Fibroblast of villous mesenchyme (primary cell): ENCODE measurements around the gene HNRNPUL1. TPM values are rescaled to one million over a fixed set of nuclear protein-coding genes. Genes with fewer than 3 reads are reported as not detected.

Source experiments
- DNase-seq: peaks from one replicate; pipeline ENCODE4 v3.0.0-alpha.2; 2010; ENCODE audit warnings: low read depth
- H3K4me3 ChIP-seq: 2 replicates; pipeline ENCODE4 v1.5.1; 2011; ENCODE audit warnings: low read depth, mild to moderate bottlenecking, low read length
- CTCF ChIP-seq: IDR thresholded peaks from 2 replicates; pipeline ENCODE4 v1.5.1; 2012; ENCODE audit warnings: low read depth, mild to moderate bottlenecking, low read length; ENCODE audit not compliant: insufficient read depth
- total RNA-seq: library from RNA; depleted of rRNA; stranded (reverse); fragments of >200 nt; gene quantifications from 2 replicates; pipeline ENCODE4 v1.2.3, GENCODE V29; 2012

HNRNPUL1 gene
- total RNA-seq, 1 donor: 123 TPM

GRCh38 chr19:41323023-41323422 is 58.9 kb downstream of the HNRNPUL1 start:
- peak overlapping the region; percentile 19 for H3K4me3 ChIP-seq
- DNase-seq: peak; percentile 96
- peak; percentile 7 for TF ChIP-seq CTCF

DNA sequence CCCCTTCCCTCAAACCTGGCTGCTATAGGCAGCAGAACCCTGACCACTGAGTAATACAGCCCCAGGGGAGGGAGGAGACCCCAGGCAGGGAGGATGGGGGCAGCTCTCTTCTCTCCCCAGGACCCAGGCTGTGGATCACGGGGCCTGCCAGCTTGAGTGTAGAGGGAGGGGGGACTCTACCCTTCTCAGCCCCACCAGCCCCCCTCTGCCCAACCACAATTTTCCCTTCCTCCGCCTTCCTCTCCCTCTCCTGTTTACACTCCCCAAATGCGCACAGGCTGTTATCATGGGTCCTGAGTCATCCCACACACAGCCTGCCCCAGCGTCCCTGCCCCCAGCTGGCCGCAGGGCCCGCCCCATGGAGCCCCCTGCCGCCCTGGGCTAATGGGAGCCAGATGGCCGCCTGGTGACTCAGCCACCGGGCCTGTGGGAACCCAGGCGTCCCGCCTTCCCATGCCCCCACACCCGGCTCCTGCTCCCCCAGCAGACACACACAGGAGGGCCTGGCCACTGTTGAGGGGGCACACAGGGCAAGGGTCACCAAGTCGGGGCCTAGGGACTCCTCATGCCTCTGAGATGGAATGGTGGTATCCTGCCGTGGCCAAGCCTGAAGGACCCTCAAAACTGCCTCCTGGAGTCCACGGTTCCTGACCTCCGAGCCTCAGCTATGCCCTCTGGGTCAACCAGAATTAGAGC is 59.4 kb downstream of the HNRNPUL1 start:
- no peak for TF ChIP-seq CTCF
- peak; percentile 99 for DNase-seq
- peak overlapping the region; percentile 21 for H3K4me3 ChIP-seq

GRCh38 chr19:41324231-41324702 is 60.1 kb downstream of the HNRNPUL1 start:
- H3K4me3 ChIP-seq: no peak overlapping the region
- DNase-seq: no peak
- no peak for TF ChIP-seq CTCF

GRCh38 chr19:41324921-41325639 is 60.9 kb downstream of the HNRNPUL1 start:
- DNase-seq: peak; percentile 94
- no peak for TF ChIP-seq CTCF
- peak overlapping the region; percentile 29 for H3K4me3 ChIP-seq

- no peak for DNase-seq
- H3K4me3 ChIP-seq: peak overlapping the region; percentile 21
- no peak for TF ChIP-seq CTCF
These were observed 61.4 kb downstream of the HNRNPUL1 start for GRCh38 chr19:41325640-41325946.

DNA sequence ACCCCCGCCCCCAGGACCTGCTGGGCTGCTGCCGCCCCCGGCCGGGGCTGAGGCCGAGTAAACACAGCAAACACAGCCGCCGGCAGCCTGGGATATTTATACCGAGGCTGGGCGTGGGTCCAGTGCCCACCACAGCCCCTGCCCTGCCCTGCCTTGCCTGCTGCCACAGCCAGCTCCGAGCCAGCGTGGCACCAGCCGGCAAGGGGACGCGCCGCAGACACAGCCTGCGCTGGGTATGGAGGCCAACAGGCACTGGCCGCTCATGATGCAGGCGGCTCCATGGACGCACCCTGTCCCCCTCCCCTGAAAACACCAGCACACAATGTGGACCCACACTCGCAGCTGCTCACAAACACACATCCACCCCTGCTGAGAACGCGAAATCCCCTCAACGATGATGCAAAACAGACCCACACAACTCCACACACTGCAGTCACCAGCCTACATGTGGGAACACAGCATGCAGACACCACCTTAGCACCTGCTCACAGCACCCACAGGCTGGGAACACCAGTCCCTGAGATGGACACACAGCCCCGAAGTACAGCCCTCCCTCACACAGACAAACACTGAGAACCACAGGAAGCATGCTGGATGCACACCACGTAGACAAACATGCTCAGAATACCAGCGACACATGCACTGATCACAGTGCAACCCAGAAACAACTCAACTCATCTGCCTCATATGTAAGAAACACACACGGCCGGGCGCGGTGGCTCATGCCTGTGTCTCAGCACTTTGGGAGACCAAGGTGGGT is 62.0 kb downstream of the HNRNPUL1 start:
- H3K4me3 ChIP-seq: peak overlapping the region; percentile 21
- TF ChIP-seq CTCF: no peak

More for the DNA sequence above, 62.0 kb downstream of the HNRNPUL1 start:
- DNase-seq: peak; percentile 84
